NCI-H2029 treated with DMSO at 0.1 percent for 48 hours (cell line): ENCODE data around the gene PTGER3.

Source experiments
- DNase-seq: peaks from one replicate; lab custom pipeline; 2025; lab: John Stamatoyannopoulos, UW

Gene PTGER3

GRCh38 chr1:71049951-71050598 is 2.5 kb upstream of the PTGER3 start:
- peak; percentile 83 for DNase-seq

GRCh38 chr1:71046891-71047634 is 553 bp downstream of the PTGER3 start:
- DNase-seq, result no peak

- no peak for DNase-seq
Measured at GRCh38 chr1:71045463-71046028, 2.1 kb downstream of the PTGER3 start.

GRCh38 chr1:71044833-71045232 is 2.8 kb downstream of the PTGER3 start:
- no peak for DNase-seq

- no peak for DNase-seq
Measured at GRCh38 chr1:71043065-71043464, 4.6 kb downstream of the PTGER3 start.

- DNase-seq, result no peak
Measured at GRCh38 chr1:71041806-71042205, 5.8 kb downstream of the PTGER3 start.

GRCh38 chr1:71039661-71040262 is 7.9 kb downstream of the PTGER3 start:
- no peak for DNase-seq

GRCh38 chr1:71038942-71039341 is 8.7 kb downstream of the PTGER3 start:
- no peak for DNase-seq

GRCh38 chr1:71037829-71038620 is 9.6 kb downstream of the PTGER3 start:
- no peak for DNase-seq

GRCh38 chr1:71037066-71037465 is 10.6 kb downstream of the PTGER3 start:
- no peak for DNase-seq

GRCh38 chr1:71033136-71033535 is 14.5 kb downstream of the PTGER3 start:
- no peak for DNase-seq

GRCh38 chr1:71031426-71031825 is 16.2 kb downstream of the PTGER3 start:
- no peak for DNase-seq

- DNase-seq, result no peak
Measured at GRCh38 chr1:71030026-71030425, 17.6 kb downstream of the PTGER3 start.

GRCh38 chr1:71028981-71029380 is 18.6 kb downstream of the PTGER3 start:
- no peak for DNase-seq

GRCh38 chr1:71027991-71028390 is 19.6 kb downstream of the PTGER3 start:
- no peak for DNase-seq

GRCh38 chr1:71026093-71026492 is 21.5 kb downstream of the PTGER3 start:
- no peak for DNase-seq

GRCh38 chr1:71023515-71023914 is 24.1 kb downstream of the PTGER3 start:
- DNase-seq, result no peak

- DNase-seq, result no peak
Measured at GRCh38 chr1:71019233-71019969, 28.2 kb downstream of the PTGER3 start.

GRCh38 chr1:71018791-71019190 is 28.8 kb downstream of the PTGER3 start:
- DNase-seq, result no peak

GRCh38 chr1:71015745-71016144 is 31.9 kb downstream of the PTGER3 start:
- DNase-seq, result no peak

- no peak for DNase-seq
Measured at GRCh38 chr1:71014178-71014579, 33.4 kb downstream of the PTGER3 start.
